PC-3 (cell line): ENCODE results near the gene MYH7. TPM values are rescaled to one million over a fixed set of nuclear protein-coding genes. Genes with fewer than 3 reads are reported as not detected.
"Not testable (repeated sequence)": the region's sequence is repeated elsewhere in the genome, so short reads cannot be mapped to it uniquely, and the experiment has no call there.

Experiments
- ATAC-seq: fragments of 200-7000 bp; cut with Tn5 transposase; 2 replicates; pipeline ENCODE4 v1.9.1; 2020; ENCODE audit warnings: mild to moderate bottlenecking, moderate library complexity
- BruUV-seq: library from RNA; stranded (reverse); fragments of 400-500 nt; replicated peaks from 2 replicates; lab custom pipeline; 2021; lab: Mats Ljungman, UMichigan
- CTCF ChIA-PET: fragments of 300-600 bp; sonication (Branson Sonifier 250); formaldehyde crosslinking; loops from one replicate; lab custom pipeline; 2022; ENCODE audit warnings: antibody characterized with exemption; lab: Charles Lee
- POLR2A ChIA-PET: fragments of 300-600 bp; sonication (Branson Sonifier 250); formaldehyde crosslinking; loops from one replicate; lab custom pipeline; 2022; ENCODE audit warnings: antibody characterized with exemption; ENCODE audit not compliant: unreplicated experiment; lab: Charles Lee
- DNase-seq: peaks from one replicate; pipeline ENCODE4 v3.0.0-alpha.2; 2015
- H2AFZ ChIP-seq: fragments of 300-600 bp; sonication (generic); 2 replicates; pipeline ENCODE4 v1.6.0; 2016; ENCODE audit warnings: antibody characterized with exemption, low read length
- H3F3A ChIP-seq: fragments of 300-600 bp; sonication (generic); one replicate; pipeline ENCODE4 v1.6.0; 2017; ENCODE audit warnings: antibody characterized with exemption, low read length, control low read depth, mild to moderate bottlenecking; ENCODE audit not compliant: unreplicated experiment
- H3K27ac ChIP-seq: fragments of 300-600 bp; sonication (generic); 2 replicates; pipeline ENCODE4 v1.5.1; 2016; ENCODE audit warnings: mild to moderate bottlenecking, low read length
- H3K27me3 ChIP-seq: fragments of 300-600 bp; sonication (generic); 2 replicates; pipeline ENCODE4 v1.6.1; 2016; ENCODE audit warnings: low read length, mixed read lengths
- H3K36me3 ChIP-seq: fragments of 300-600 bp; sonication (generic); 2 replicates; pipeline ENCODE4 v1.6.1; 2016; ENCODE audit warnings: low read depth, mixed run types, low read length, mixed read lengths
- H3K4me1 ChIP-seq: fragments of 300-600 bp; sonication (generic); 2 replicates; pipeline ENCODE4 v1.5.1; 2016; ENCODE audit warnings: low read length; ENCODE audit not compliant: insufficient read depth
- H3K4me2 ChIP-seq: fragments of 300-600 bp; sonication (generic); 2 replicates; pipeline ENCODE4 v1.6.0; 2016; ENCODE audit warnings: low read length
- H3K4me3 ChIP-seq: fragments of 300-600 bp; sonication (generic); 2 replicates; pipeline ENCODE4 v1.5.1; 2016; ENCODE audit warnings: mild to moderate bottlenecking, low read length, mixed read lengths
- H3K79me2 ChIP-seq: fragments of 300-600 bp; sonication (generic); 2 replicates; pipeline ENCODE4 v1.6.1; 2017; ENCODE audit warnings: low read length, mixed read lengths
- H3K9ac ChIP-seq: fragments of 300-600 bp; sonication (generic); 2 replicates; pipeline ENCODE4 v1.6.0; 2016; ENCODE audit warnings: mild to moderate bottlenecking, low read length
- H3K9me2 ChIP-seq: fragments of 300-600 bp; sonication (generic); replicated peaks from 2 replicates; pipeline ENCODE4 v1.6.1; 2016; ENCODE audit warnings: mixed run types, low read length, mixed read lengths
- H3K9me3 ChIP-seq: fragments of 300-600 bp; sonication (generic); 2 replicates; pipeline ENCODE4 v1.6.1; 2016; ENCODE audit warnings: low read length, mixed read lengths
- H4K20me1 ChIP-seq: fragments of 300-600 bp; sonication (generic); 2 replicates; pipeline ENCODE4 v1.6.1; 2016; ENCODE audit warnings: low read length, mixed read lengths
- CTCF ChIP-seq: fragments of 300-600 bp; sonication (generic); conservative IDR thresholded peaks from 2 replicates; pipeline ENCODE4 v1.5.1; 2017; ENCODE audit warnings: antibody characterized with exemption, low read depth, mild to moderate bottlenecking, low read length
- EZH2 ChIP-seq: fragments of 300-600 bp; sonication (generic); IDR thresholded peaks from one replicate; pipeline ENCODE4 v1.6.1; 2017; ENCODE audit warnings: antibody characterized with exemption, mild to moderate bottlenecking, low read length; ENCODE audit not compliant: unreplicated experiment
- EZH2phosphoT487 ChIP-seq: fragments of 300-600 bp; sonication (generic); IDR thresholded peaks from 2 replicates; pipeline ENCODE4 v1.6.1; 2018; ENCODE audit warnings: mild to moderate bottlenecking, antibody characterized with exemption, low read length, borderline replicate concordance
- intact Hi-C: fragments of 100-400 bp; cut with micrococcal nuclease; formaldehyde crosslinking; loops from 2 replicates; pipeline ENCODE4 v1.9.0; 2023
- total RNA-seq: library from RNA; depleted of rRNA; stranded (reverse); fragments of >200 nt; gene quantifications from 2 replicates; pipeline ENCODE4 v1.2.3, GENCODE V29; 2014

MYH7 gene
- total RNA-seq, 1 experiment from 2014 or later = not detected

- Histone ChIP-seq H4K20me1 (no peaks in the 10 kb centered on the region), H3K9ac (no peak overlapping the region), H3K27me3 (peaks cover 59% of the 10 kb centered on the region), H3K9me3 (no peaks in the 10 kb centered on the region), H3K9me2 (no peaks in the 10 kb centered on the region), H2AFZ (no peak overlapping the region), H3K4me2 (no peak overlapping the region), H3K79me2 (no peaks in the 10 kb centered on the region), H3K36me3 (no peaks in the 10 kb centered on the region), H3K4me3 (no peak overlapping the region), H3K4me1 (no peaks in the 10 kb centered on the region), H3F3A (no peaks in the 10 kb centered on the region), H3K27ac (no peak overlapping the region)
- TF ChIP-seq EZH2 (no peak), EZH2phosphoT487 (no peak), CTCF (no peak)
- intact Hi-C loops = no loop called here
- ChIA-PET POLR2A (no interaction called here), CTCF (no interaction called here)
- DNase-seq (no peak), ATAC-seq (no peak)
- BruUV-seq = no TSS peak
Observed at GRCh38 chr14:23396781-23397407, 38.6 kb downstream of the MYH7 start.

- H3K4me2 ChIP-seq = no peak overlapping the region
- H3F3A ChIP-seq = no peaks in the 10 kb centered on the region
- H3K9me2 ChIP-seq = no peaks in the 10 kb centered on the region
- POLR2A ChIA-PET = no interaction called here
- no peak overlapping the region for H2AFZ ChIP-seq
- H3K27ac ChIP-seq = no peak overlapping the region
- intact Hi-C loops = no loop called here
- no peaks in the 10 kb centered on the region for H3K9me3 ChIP-seq
- ATAC-seq = no peak
- TF ChIP-seq EZH2phosphoT487 (no peak), EZH2 (no peak), CTCF (no peak)
- H3K4me1 ChIP-seq = no peaks in the 10 kb centered on the region
- no peaks in the 10 kb centered on the region for H4K20me1 ChIP-seq
- CTCF ChIA-PET = no interaction called here
- BruUV-seq = no TSS peak
- no peak for DNase-seq
- no peaks in the 10 kb centered on the region for H3K36me3 ChIP-seq
- no peak overlapping the region for H3K9ac ChIP-seq
- H3K27me3 ChIP-seq = peaks cover 60% of the 10 kb centered on the region
- H3K79me2 ChIP-seq = no peaks in the 10 kb centered on the region
- no peak overlapping the region for H3K4me3 ChIP-seq
Observed at GRCh38 chr14:23396126-23396525, 39.3 kb downstream of the MYH7 start.

GRCh38 chr14:23392613-23393012, 42.8 kb downstream of the MYH7 start:
- H3K79me2 ChIP-seq = no peaks in the 10 kb centered on the region
- BruUV-seq = no TSS peak
- no peak overlapping the region for H3K4me3 ChIP-seq
- H3F3A ChIP-seq = no peaks in the 10 kb centered on the region
- no peak overlapping the region for H2AFZ ChIP-seq
- H3K27me3 ChIP-seq = peaks cover 71% of the 10 kb centered on the region
- DNase-seq (no peak), ATAC-seq (no peak)
- ChIA-PET POLR2A (no interaction called here), CTCF (no interaction called here)
- H4K20me1 ChIP-seq = no peaks in the 10 kb centered on the region
- H3K9me3 ChIP-seq = no peaks in the 10 kb centered on the region
- H3K4me2 ChIP-seq = no peak overlapping the region
- H3K4me1 ChIP-seq = no peaks in the 10 kb centered on the region
- intact Hi-C loops = no loop called here
- H3K27ac ChIP-seq = no peak overlapping the region
- H3K9me2 ChIP-seq = no peaks in the 10 kb centered on the region
- no peak overlapping the region for H3K9ac ChIP-seq
- TF ChIP-seq EZH2phosphoT487 (no peak), EZH2 (no peak), CTCF (no peak)
- no peaks in the 10 kb centered on the region for H3K36me3 ChIP-seq

- CTCF ChIA-PET, H3K27ac ChIP-seq, POLR2A ChIA-PET, H2AFZ ChIP-seq, H3F3A ChIP-seq, H3K9me3 ChIP-seq, H3K4me2 ChIP-seq, H3K9ac ChIP-seq, DNase-seq, intact Hi-C loops, H3K4me1 ChIP-seq, H4K20me1 ChIP-seq, ATAC-seq, H3K9me2 ChIP-seq, H3K36me3 ChIP-seq, BruUV-seq, H3K4me3 ChIP-seq, H3K79me2 ChIP-seq: not testable (repeated sequence)
- H3K27me3 ChIP-seq = peaks cover 70% of the 10 kb centered on the region
Observed at GRCh38 chr14:23389871-23390270, 45.6 kb downstream of the MYH7 start.
